Stomach (tissue), 9 donors: ENCODE measurements around the gene EIPR1. TPM values are rescaled to one million over a fixed set of nuclear protein-coding genes. Genes with fewer than 3 reads are reported as not detected.

Source experiments
- DNase-seq, 2 donors: peaks; one replicate each; pipeline versions ENCODE4 v3.0.0 to v3.0.0-alpha.2; 2013 to 2019
- H3K27ac ChIP-seq, 5 donors: fragments of 200-600 bp in 4 of 5; sonication (generic) in 4 of 5; one replicate each; pipeline ENCODE4 v1.5.1; 2013 to 2019; ENCODE audit warnings: mild to moderate bottlenecking in 1 of 5, moderate library complexity in 1 of 5
- H3K27me3 ChIP-seq, 3 donors: fragments of 200-600 bp; sonication (generic); one replicate each; pipeline ENCODE4 v1.5.1; 2017 to 2019; ENCODE audit warnings: mixed run types in 1 of 3
- H3K36me3 ChIP-seq, 4 donors: fragments of 200-600 bp; sonication (generic); 1 replicate in 3 of 4; 2 replicates in 1 of 4; pipeline ENCODE4 v1.5.1; 2016 to 2019
- H3K4me1 ChIP-seq, 4 donors: fragments of 200-600 bp; sonication (generic); one replicate each; pipeline ENCODE4 v1.5.1; 2016 to 2019
- H3K4me3 ChIP-seq, 4 donors: fragments of 200-600 bp; sonication (generic) in 3 of 4; one replicate each; pipeline ENCODE4 v1.5.1; 2016 to 2019; ENCODE audit warnings: mild to moderate bottlenecking in 1 of 4
- H3K9me3 ChIP-seq, 4 donors: fragments of 200-600 bp; sonication (generic); one replicate each; pipeline ENCODE4 v1.5.1; 2016 to 2019
- EP300 ChIP-seq: sonication (generic); formaldehyde crosslinking; IDR thresholded peaks from one replicate; pipeline ENCODE4 v1.6.1; 2017; ENCODE audit warnings: antibody characterized with exemption
- POLR2A ChIP-seq, 4 donors: fragments of 450-650 bp; IDR thresholded peaks; one replicate each; pipeline ENCODE4 v1.6.1; 2016; ENCODE audit warnings: antibody characterized with exemption in 4 of 4, control low read depth in 2 of 4, mild to moderate bottlenecking in 1 of 4, moderate library complexity in 1 of 4
- POLR2AphosphoS5 ChIP-seq, 3 donors: sonication (generic); formaldehyde crosslinking; IDR thresholded peaks; one replicate each; pipeline ENCODE4 v1.6.1; 2016; ENCODE audit warnings: antibody characterized with exemption in 3 of 3
- whole genome bisulfite sequencing, 5 donors: extraction: QIAGEN DNeasy Blood & Tissue Kit in 3 of 5; methylation state at CpG; one replicate each; pipeline versions ENCODE4 v1.1.5 to v1.1.7; 2013 to 2018; 5-methylcytosine and 5-hydroxymethylcytosine counted together
- intact Hi-C: fragments of 100-400 bp; cut with DNase I; formaldehyde crosslinking; loops from one replicate; pipeline ENCODE4 v1.15.1; 2023; ENCODE audit warnings: low total_unique reads
- polyA plus RNA-seq, 3 donors: library from polyadenylated mRNA; stranded (reverse); fragments of 200-250 nt; gene quantifications; one replicate each; pipeline ENCODE4 v1.2.3, GENCODE V29; 2013
- total RNA-seq, 5 donors: library from RNA; depleted of rRNA; stranded (reverse); fragments of >200 nt; gene quantifications; one replicate each; pipeline versions ENCODE4 v1.1.0 to v1.2.3, GENCODE V29; 2014 to 2016
- TF ChIP-seq, protein P1 (sequence below), 7 experiments: fragments of 450-650 bp in 4 of 7; fragments of 200-600 bp in 3 of 7; sonication (generic) in 3 of 7; IDR thresholded peaks; one replicate each; pipeline ENCODE4 v1.5.1; 2016 to 2019; ENCODE audit warnings: antibody characterized with exemption in 7 of 7, control low read depth in 2 of 7, mild to moderate bottlenecking in 1 of 7
- donor health status: healthy with polysubstance abuse.
- donor health status: Bipolar disorder and iron deficiency.
- donor health status: healthy.

EIPR1 gene
- total and polyA plus RNA-seq, 8 donors: 1.2 to 39.4 (median 12.7) TPM

DNA sequence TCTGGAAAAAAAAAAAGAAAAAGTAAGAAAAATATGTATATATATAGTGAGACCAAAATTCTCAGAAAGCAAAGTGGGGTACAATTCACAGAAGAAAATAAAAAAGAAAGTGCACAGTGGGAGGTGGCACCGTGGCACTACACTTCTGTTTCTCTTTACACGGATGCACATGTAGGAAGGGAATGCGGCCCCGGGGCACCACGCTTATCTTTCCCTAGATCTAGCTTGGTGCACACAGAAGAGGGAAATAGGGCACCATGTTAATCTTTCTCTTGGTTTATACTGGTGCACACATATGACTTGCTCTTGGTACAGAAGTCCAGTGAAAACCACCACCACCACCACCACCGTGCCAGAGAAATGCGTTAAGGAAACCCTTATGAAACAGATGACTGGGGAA is 32.0 kb downstream of the EIPR1 start:
- Histone ChIP-seq H3K36me3 (peaks cover 0 to 35% (median 27%) of the 10 kb centered on the region in 4 donors), H3K27me3 (no peaks in the 10 kb centered on the region), H3K9me3 (no peaks in the 10 kb centered on the region), H3K4me1 (no peaks in the 10 kb centered on the region), H3K27ac (no peak overlapping the region), H3K4me3 (no peak overlapping the region)
- DNase-seq: no peak
- 91 to 98% (median 96%) methylated on average over 7 of the region's 7 CpGs for WGBS, 5 donors
- intact Hi-C loops: no loop called here
- TF ChIP-seq POLR2A (IDR thresholded peaks at IDR 0.05) (no peak), POLR2AphosphoS5 (IDR thresholded peaks at IDR 0.05) (no peak), EP300 (no peak)
- TF ChIP-seq, protein P1, sequence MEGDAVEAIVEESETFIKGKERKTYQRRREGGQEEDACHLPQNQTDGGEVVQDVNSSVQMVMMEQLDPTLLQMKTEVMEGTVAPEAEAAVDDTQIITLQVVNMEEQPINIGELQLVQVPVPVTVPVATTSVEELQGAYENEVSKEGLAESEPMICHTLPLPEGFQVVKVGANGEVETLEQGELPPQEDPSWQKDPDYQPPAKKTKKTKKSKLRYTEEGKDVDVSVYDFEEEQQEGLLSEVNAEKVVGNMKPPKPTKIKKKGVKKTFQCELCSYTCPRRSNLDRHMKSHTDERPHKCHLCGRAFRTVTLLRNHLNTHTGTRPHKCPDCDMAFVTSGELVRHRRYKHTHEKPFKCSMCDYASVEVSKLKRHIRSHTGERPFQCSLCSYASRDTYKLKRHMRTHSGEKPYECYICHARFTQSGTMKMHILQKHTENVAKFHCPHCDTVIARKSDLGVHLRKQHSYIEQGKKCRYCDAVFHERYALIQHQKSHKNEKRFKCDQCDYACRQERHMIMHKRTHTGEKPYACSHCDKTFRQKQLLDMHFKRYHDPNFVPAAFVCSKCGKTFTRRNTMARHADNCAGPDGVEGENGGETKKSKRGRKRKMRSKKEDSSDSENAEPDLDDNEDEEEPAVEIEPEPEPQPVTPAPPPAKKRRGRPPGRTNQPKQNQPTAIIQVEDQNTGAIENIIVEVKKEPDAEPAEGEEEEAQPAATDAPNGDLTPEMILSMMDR (IDR thresholded peaks at IDR 0.05): no peak

GRCh38 chr2:3344897-3345296 is 32.7 kb downstream of the EIPR1 start:
- intact Hi-C loops: no loop called here

GRCh38 chr2:3343012-3343411 is 34.6 kb downstream of the EIPR1 start:
- no peaks in the 10 kb centered on the region for H3K9me3 ChIP-seq
- no peak for DNase-seq
- H3K36me3 ChIP-seq: peaks cover 0 to 25% (median 22%) of the 10 kb centered on the region in 4 donors
- H3K27me3 ChIP-seq: no peaks in the 10 kb centered on the region
- TF ChIP-seq, protein P1 (IDR thresholded peaks at IDR 0.05): no peak
- TF ChIP-seq EP300: no peak
- TF ChIP-seq POLR2A (IDR thresholded peaks at IDR 0.05): no peak
- TF ChIP-seq POLR2AphosphoS5 (IDR thresholded peaks at IDR 0.05): no peak
- H3K27ac ChIP-seq: no peak overlapping the region
- no peak overlapping the region for H3K4me3 ChIP-seq
- WGBS, 5 donors: 84 to 93% (median 89%) methylated on average over 11 of the region's 11 CpGs
- intact Hi-C loops: no loop called here
- no peaks in the 10 kb centered on the region for H3K4me1 ChIP-seq

More at GRCh38 chr2:3344897-3345296, 32.7 kb downstream of the EIPR1 start:
- Histone ChIP-seq H3K36me3 (peaks cover 0 to 35% (median 27%) of the 10 kb centered on the region in 4 donors), H3K27me3 (no peaks in the 10 kb centered on the region), H3K4me1 (no peaks in the 10 kb centered on the region), H3K9me3 (no peaks in the 10 kb centered on the region), H3K27ac (no peak overlapping the region), H3K4me3 (no peak overlapping the region)
- no peak for DNase-seq
- WGBS, 5 donors: 90 to 98% (median 93%) methylated on average over 6 of the region's 6 CpGs
- TF ChIP-seq EP300 (no peak), POLR2A (IDR thresholded peaks at IDR 0.05) (no peak), POLR2AphosphoS5 (IDR thresholded peaks at IDR 0.05) (no peak)
- TF ChIP-seq, protein P1 (IDR thresholded peaks at IDR 0.05): no peak

DNA sequence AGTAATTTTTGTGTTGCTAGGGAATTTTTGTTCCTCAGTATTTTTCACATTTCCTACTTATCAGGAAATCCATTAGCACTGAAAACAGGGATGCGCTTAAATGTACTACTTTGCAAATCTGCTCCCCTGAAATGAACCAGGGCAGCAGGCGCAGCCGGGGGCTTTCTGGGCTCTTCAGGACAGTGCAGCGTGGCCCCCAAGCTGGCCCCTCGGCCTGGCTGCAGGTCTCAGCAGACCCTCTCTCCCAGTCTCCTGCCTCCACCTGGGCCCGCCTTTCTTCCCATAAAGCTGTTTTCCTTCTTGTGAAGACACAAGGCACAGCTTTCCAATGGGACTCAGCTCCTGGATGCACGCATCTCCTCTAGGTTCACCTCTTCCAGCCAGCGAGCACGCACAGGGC is 35.3 kb downstream of the EIPR1 start:
- Histone ChIP-seq H3K4me3 (no peak overlapping the region), H3K27me3 (no peaks in the 10 kb centered on the region), H3K4me1 (no peaks in the 10 kb centered on the region), H3K9me3 (no peaks in the 10 kb centered on the region), H3K27ac (no peak overlapping the region), H3K36me3 (peaks cover 0 to 25% (median 23%) of the 10 kb centered on the region in 4 donors)
- DNase-seq: no peak
- intact Hi-C loops: no loop called here
- WGBS, 5 donors: 96 to 99% (median 97%) methylated on average over 9 of the region's 9 CpGs
- TF ChIP-seq, protein P1 (IDR thresholded peaks at IDR 0.05): no peak
- TF ChIP-seq POLR2A (IDR thresholded peaks at IDR 0.05): no peak
- no peak for TF ChIP-seq POLR2AphosphoS5 (IDR thresholded peaks at IDR 0.05)
- TF ChIP-seq EP300: no peak
